GM23338 (cell line): ENCODE measurements around the gene BTBD9. TPM values are rescaled to one million over a fixed set of nuclear protein-coding genes. Genes with fewer than 3 reads are reported as not detected.

Experiments used
- ATAC-seq: fragments of 200-7000 bp; cut with Tn5 transposase; 3 replicates; pipeline ENCODE4 v1.9.1; 2020
- DNase-seq: peaks from one replicate; pipeline ENCODE4 v3.0.0-alpha.2; 2015; ENCODE audit warnings: low spot score
- H2AFZ ChIP-seq: fragments of 200-600 bp; sonication (generic); 2 replicates; pipeline ENCODE4 v1.8.0; 2016; ENCODE audit warnings: antibody characterized with exemption, mild to moderate bottlenecking, moderate library complexity
- H3F3A ChIP-seq: fragments of 200-600 bp; sonication (generic); replicated peaks from 2 replicates; pipeline ENCODE4 v1.8.0; 2017; ENCODE audit warnings: antibody characterized with exemption, mixed run types, low read depth
- H3K27ac ChIP-seq: fragments of 200-600 bp; sonication (generic); 2 replicates; pipeline ENCODE4 v1.6.1; 2016; ENCODE audit warnings: low read depth
- H3K27me3 ChIP-seq: fragments of 200-600 bp; sonication (generic); 2 replicates; pipeline ENCODE4 v1.8.0; 2016; ENCODE audit warnings: mild to moderate bottlenecking, mixed run types, moderate library complexity; ENCODE audit not compliant: insufficient read depth
- H3K36me3 ChIP-seq: fragments of 200-600 bp; sonication (generic); 2 replicates; pipeline ENCODE4 v1.8.0; 2016; ENCODE audit warnings: mild to moderate bottlenecking; ENCODE audit not compliant: insufficient read depth
- H3K4me1 ChIP-seq: fragments of 200-600 bp; sonication (generic); 2 replicates; pipeline ENCODE4 v1.8.0; 2016; ENCODE audit warnings: mild to moderate bottlenecking, moderate library complexity; ENCODE audit not compliant: insufficient read depth
- H3K4me2 ChIP-seq: fragments of 200-600 bp; sonication (generic); 2 replicates; pipeline ENCODE4 v1.7.1; 2017; ENCODE audit warnings: mixed run types
- H3K4me3 ChIP-seq: fragments of 200-600 bp; sonication (generic); 2 replicates; pipeline ENCODE4 v1.6.1; 2016; ENCODE audit warnings: mixed run types
- H3K79me2 ChIP-seq: fragments of 200-600 bp; sonication (generic); replicated peaks from 2 replicates; pipeline ENCODE4 v1.8.0; 2017; ENCODE audit warnings: mild to moderate bottlenecking; ENCODE audit not compliant: insufficient read depth
- H3K9me2 ChIP-seq: fragments of 200-600 bp; sonication (generic); 2 replicates; pipeline ENCODE4 v1.8.0; 2017; ENCODE audit not compliant: insufficient read depth
- H4K20me1 ChIP-seq: fragments of 200-600 bp; sonication (generic); replicated peaks from 2 replicates; pipeline ENCODE4 v1.8.0; 2017; ENCODE audit warnings: mild to moderate bottlenecking; ENCODE audit not compliant: insufficient read depth
- H3K27ac Mint-ChIP-seq: 2 replicates; pipeline ENCODE4 v1.8.0; 2020; ENCODE audit warnings: inconsistent platforms, mild to moderate bottlenecking, moderate library complexity, mixed read lengths
- H3K27me3 Mint-ChIP-seq: 3 replicates; pipeline ENCODE4 v1.8.0; 2022; ENCODE audit warnings: low read depth, mild to moderate bottlenecking, moderate library complexity, mixed read lengths, inconsistent platforms; ENCODE audit not compliant: insufficient read depth, poor library complexity
- H3K36me3 Mint-ChIP-seq: 3 replicates; pipeline ENCODE4 v1.8.0; 2021; ENCODE audit warnings: low read depth, mild to moderate bottlenecking, inconsistent platforms, moderate library complexity, mixed read lengths
- H3K4me1 Mint-ChIP-seq: 3 replicates; pipeline ENCODE4 v1.8.0; 2020; ENCODE audit warnings: mild to moderate bottlenecking, inconsistent platforms, mixed read lengths
- H3K4me3 Mint-ChIP-seq: 3 replicates; pipeline ENCODE4 v1.8.0; 2021; ENCODE audit warnings: moderate library complexity, mild to moderate bottlenecking, inconsistent platforms, mixed read lengths
- H3K9me3 Mint-ChIP-seq: 3 replicates; pipeline ENCODE4 v1.8.0; 2020; ENCODE audit warnings: moderate library complexity, mild to moderate bottlenecking, inconsistent platforms, mixed read lengths
- EZH2 ChIP-seq: fragments of 200-600 bp; sonication (generic); IDR thresholded peaks from one replicate; pipeline ENCODE4 v1.8.0; 2017; ENCODE audit warnings: antibody characterized with exemption, mild to moderate bottlenecking, low read depth; ENCODE audit not compliant: unreplicated experiment
- ZNF114 ChIP-seq: fragments of 250-450 bp; sonication (Bioruptor Pico); IDR thresholded peaks from 2 replicates; pipeline ENCODE4 v1.5.0; 2020; ENCODE audit warnings: mild to moderate bottlenecking, moderate library complexity
- polyA plus RNA-seq: library from polyadenylated mRNA; unstranded; fragments of >200 nt; fragmentation: Nextera tagmentation; extraction: Ambion mirVana; gene quantifications from 2 replicates; pipeline ENCODE4 v1.2.1, GENCODE V29; 2016
- total RNA-seq: library from RNA; depleted of rRNA; stranded (reverse); fragments of >200 nt; shearing (Covaris generic); gene quantifications from 2 replicates; pipeline ENCODE4 v1.2.3, GENCODE V29; 2014
- TF ChIP-seq, protein P1 (sequence below): fragments of 250-450 bp; sonication (Bioruptor Pico); IDR thresholded peaks from 2 replicates; pipeline ENCODE4 v1.5.0; 2020; ENCODE audit warnings: mild to moderate bottlenecking, moderate library complexity
- TF ChIP-seq, protein P2 (sequence below): IDR thresholded peaks from one replicate; pipeline ENCODE4 v1.6.1; 2018; ENCODE audit warnings: antibody characterized with exemption; ENCODE audit not compliant: unreplicated experiment

BTBD9 gene
- total and polyA plus RNA-seq, 2 experiments from 2014 or later = 4.2 to 5.3 TPM

DNA sequence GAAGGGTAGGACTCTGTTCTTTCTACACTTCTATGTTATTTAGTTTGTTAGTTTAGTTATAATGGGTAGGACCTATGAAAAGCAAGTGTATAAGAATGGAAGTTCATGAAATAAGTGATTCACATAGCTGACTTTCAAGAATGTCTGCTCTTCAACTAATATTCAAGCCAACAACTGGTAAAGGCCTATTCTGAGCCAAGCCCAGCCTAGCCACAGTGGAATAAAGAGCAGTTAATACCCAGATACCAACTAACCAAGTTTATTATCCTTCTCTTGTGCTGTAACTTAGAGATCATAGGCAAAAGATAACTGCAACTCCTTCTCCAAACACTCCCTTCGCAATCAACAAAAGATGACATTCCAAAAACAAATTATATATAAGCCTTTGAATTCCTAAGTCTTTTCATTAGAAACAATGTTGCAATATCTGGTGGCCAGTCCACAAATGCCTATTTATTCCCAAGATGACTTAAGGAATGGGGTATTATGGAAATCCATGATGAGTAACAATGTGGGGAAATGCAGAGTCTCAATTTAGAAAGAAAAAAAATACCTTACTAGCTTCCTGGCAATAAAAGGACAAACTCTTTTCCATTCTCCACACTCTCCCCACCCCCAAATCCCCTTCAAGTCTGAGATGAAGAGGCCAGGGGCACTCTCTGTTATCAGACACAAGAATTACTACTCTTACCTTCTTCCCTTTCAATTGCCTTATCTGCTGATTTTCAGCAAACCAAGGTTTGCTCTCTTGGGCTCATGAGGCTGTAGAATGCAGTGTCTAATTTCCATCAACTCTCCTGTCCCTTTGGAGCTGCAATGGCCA is 27.4 kb downstream of the BTBD9 start:
- no peaks in the 10 kb centered on the region for H3K36me3 ChIP-seq
- Mint-ChIP-seq H3K27me3 (no peaks in the 10 kb centered on the region), H3K4me1 (peaks cover 13% of the 10 kb centered on the region), H3K27ac (no peak overlapping the region), H3K4me3 (no peak overlapping the region), H3K36me3 (no peaks in the 10 kb centered on the region), H3K9me3 (no peaks in the 10 kb centered on the region)
- H3K9me2 ChIP-seq = peaks cover 7% of the 10 kb centered on the region; the same call in 1 of the 2 replicates
- no peaks in the 10 kb centered on the region for H4K20me1 ChIP-seq
- H3K4me2 ChIP-seq = no peak overlapping the region
- H3K79me2 ChIP-seq = no peaks in the 10 kb centered on the region
- no peak for DNase-seq
- H3K4me3 ChIP-seq = no peak overlapping the region
- H3F3A ChIP-seq = no peaks in the 10 kb centered on the region
- H3K4me1 ChIP-seq = no peaks in the 10 kb centered on the region; the same call in 1 of the 2 replicates
- H3K27ac ChIP-seq = no peak overlapping the region
- no peak for ATAC-seq
- H3K27me3 ChIP-seq = no peaks in the 10 kb centered on the region
- TF ChIP-seq ZNF114 (CRISPR knock-in tag) (no peak), EZH2 (no peak)
- TF ChIP-seq, protein P1, sequence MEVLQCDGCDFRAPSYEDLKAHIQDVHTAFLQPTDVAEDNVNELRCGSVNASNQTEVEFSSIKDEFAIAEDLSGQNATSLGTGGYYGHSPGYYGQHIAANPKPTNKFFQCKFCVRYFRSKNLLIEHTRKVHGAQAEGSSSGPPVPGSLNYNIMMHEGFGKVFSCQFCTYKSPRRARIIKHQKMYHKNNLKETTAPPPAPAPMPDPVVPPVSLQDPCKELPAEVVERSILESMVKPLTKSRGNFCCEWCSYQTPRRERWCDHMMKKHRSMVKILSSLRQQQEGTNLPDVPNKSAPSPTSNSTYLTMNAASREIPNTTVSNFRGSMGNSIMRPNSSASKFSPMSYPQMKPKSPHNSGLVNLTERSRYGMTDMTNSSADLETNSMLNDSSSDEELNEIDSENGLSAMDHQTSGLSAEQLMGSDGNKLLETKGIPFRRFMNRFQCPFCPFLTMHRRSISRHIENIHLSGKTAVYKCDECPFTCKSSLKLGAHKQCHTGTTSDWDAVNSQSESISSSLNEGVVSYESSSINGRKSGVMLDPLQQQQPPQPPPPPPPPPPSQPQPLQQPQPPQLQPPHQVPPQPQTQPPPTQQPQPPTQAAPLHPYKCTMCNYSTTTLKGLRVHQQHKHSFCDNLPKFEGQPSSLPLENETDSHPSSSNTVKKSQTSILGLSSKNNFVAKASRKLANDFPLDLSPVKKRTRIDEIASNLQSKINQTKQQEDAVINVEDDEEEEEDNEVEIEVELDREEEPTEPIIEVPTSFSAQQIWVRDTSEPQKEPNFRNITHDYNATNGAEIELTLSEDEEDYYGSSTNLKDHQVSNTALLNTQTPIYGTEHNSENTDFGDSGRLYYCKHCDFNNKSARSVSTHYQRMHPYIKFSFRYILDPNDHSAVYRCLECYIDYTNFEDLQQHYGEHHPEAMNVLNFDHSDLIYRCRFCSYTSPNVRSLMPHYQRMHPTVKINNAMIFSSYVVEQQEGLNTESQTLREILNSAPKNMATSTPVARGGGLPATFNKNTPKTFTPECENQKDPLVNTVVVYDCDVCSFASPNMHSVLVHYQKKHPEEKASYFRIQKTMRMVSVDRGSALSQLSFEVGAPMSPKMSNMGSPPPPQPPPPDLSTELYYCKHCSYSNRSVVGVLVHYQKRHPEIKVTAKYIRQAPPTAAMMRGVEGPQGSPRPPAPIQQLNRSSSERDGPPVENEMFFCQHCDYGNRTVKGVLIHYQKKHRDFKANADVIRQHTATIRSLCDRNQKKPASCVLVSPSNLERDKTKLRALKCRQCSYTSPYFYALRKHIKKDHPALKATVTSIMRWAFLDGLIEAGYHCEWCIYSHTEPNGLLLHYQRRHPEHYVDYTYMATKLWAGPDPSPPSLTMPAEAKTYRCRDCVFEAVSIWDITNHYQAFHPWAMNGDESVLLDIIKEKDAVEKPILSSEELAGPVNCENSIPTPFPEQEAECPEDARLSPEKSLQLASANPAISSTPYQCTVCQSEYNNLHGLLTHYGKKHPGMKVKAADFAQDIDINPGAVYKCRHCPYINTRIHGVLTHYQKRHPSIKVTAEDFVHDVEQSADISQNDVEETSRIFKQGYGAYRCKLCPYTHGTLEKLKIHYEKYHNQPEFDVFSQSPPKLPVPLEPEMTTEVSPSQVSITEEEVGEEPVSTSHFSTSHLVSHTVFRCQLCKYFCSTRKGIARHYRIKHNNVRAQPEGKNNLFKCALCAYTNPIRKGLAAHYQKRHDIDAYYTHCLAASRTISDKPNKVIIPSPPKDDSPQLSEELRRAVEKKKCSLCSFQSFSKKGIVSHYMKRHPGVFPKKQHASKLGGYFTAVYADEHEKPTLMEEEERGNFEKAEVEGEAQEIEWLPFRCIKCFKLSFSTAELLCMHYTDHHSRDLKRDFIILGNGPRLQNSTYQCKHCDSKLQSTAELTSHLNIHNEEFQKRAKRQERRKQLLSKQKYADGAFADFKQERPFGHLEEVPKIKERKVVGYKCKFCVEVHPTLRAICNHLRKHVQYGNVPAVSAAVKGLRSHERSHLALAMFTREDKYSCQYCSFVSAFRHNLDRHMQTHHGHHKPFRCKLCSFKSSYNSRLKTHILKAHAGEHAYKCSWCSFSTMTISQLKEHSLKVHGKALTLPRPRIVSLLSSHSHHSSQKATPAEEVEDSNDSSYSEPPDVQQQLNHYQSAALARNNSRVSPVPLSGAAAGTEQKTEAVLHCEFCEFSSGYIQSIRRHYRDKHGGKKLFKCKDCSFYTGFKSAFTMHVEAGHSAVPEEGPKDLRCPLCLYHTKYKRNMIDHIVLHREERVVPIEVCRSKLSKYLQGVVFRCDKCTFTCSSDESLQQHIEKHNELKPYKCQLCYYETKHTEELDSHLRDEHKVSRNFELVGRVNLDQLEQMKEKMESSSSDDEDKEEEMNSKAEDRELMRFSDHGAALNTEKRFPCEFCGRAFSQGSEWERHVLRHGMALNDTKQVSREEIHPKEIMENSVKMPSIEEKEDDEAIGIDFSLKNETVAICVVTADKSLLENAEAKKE = no peak
- TF ChIP-seq, protein P2, sequence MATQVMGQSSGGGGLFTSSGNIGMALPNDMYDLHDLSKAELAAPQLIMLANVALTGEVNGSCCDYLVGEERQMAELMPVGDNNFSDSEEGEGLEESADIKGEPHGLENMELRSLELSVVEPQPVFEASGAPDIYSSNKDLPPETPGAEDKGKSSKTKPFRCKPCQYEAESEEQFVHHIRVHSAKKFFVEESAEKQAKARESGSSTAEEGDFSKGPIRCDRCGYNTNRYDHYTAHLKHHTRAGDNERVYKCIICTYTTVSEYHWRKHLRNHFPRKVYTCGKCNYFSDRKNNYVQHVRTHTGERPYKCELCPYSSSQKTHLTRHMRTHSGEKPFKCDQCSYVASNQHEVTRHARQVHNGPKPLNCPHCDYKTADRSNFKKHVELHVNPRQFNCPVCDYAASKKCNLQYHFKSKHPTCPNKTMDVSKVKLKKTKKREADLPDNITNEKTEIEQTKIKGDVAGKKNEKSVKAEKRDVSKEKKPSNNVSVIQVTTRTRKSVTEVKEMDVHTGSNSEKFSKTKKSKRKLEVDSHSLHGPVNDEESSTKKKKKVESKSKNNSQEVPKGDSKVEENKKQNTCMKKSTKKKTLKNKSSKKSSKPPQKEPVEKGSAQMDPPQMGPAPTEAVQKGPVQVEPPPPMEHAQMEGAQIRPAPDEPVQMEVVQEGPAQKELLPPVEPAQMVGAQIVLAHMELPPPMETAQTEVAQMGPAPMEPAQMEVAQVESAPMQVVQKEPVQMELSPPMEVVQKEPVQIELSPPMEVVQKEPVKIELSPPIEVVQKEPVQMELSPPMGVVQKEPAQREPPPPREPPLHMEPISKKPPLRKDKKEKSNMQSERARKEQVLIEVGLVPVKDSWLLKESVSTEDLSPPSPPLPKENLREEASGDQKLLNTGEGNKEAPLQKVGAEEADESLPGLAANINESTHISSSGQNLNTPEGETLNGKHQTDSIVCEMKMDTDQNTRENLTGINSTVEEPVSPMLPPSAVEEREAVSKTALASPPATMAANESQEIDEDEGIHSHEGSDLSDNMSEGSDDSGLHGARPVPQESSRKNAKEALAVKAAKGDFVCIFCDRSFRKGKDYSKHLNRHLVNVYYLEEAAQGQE = no peak
- no peak overlapping the region for H2AFZ ChIP-seq
